Muscle layer of duodenum (tissue), 2 donors: Measurements from ENCODE around the gene TREX2.

Experiments used
- H3K27ac ChIP-seq: one replicate; pipeline ENCODE4 v1.7.0; 2013; ENCODE audit warnings: mild to moderate bottlenecking, low read length
- H3K27me3 ChIP-seq: one replicate; pipeline ENCODE4 v1.7.0; 2013; ENCODE audit warnings: low read depth, mild to moderate bottlenecking, control low read depth, low read length
- H3K36me3 ChIP-seq, 2 donors: one replicate each; pipeline ENCODE4 v1.7.0; 2013; ENCODE audit warnings: low read length in 2 of 2, control low read depth in 1 of 2, mild to moderate bottlenecking in 1 of 2; ENCODE audit not compliant: insufficient read depth in 2 of 2, control insufficient read depth in 1 of 2
- H3K4me1 ChIP-seq, 2 donors: one replicate each; pipeline ENCODE4 v1.7.0; 2013; ENCODE audit warnings: low read length in 2 of 2, mild to moderate bottlenecking in 2 of 2, control low read depth in 1 of 2, moderate library complexity in 1 of 2; ENCODE audit not compliant: insufficient read depth in 2 of 2, control insufficient read depth in 1 of 2
- H3K4me3 ChIP-seq, 2 donors: one replicate each; pipeline ENCODE4 v1.7.0; 2013; ENCODE audit warnings: low read length in 2 of 2, low read depth in 1 of 2, mild to moderate bottlenecking in 1 of 2
- H3K9me3 ChIP-seq, 2 donors: one replicate each; pipeline ENCODE4 v1.7.0; 2013; ENCODE audit warnings: low read length in 2 of 2, control low read depth in 1 of 2, mild to moderate bottlenecking in 1 of 2; ENCODE audit not compliant: control insufficient read depth in 1 of 2
- donor health status: healthy.

Gene TREX2

GRCh38 chrX:153445856-153446635 is at the start of gene TREX2:
Gene TREX2, minus strand, starts transcription at chrX:153446056. Its CDS starts 626 bp downstream, at chrX:153445430.
- peaks cover 0 to 3% of the 10 kb centered on the region in 2 donors for H3K36me3 ChIP-seq

GRCh38 chrX:153495362-153495751 is 49.5 kb upstream of the TREX2 start:
- Histone ChIP-seq H3K27me3 (no peaks in the 10 kb centered on the region), H3K27ac (no peak overlapping the region), H3K4me1 (no peaks in the 10 kb centered on the region), H3K4me3 (peak overlapping the region; percentile 21 to 43), H3K9me3 (no peaks in the 10 kb centered on the region), H3K36me3 (no peaks in the 10 kb centered on the region)

More at GRCh38 chrX:153445856-153446635, at the start of gene TREX2:
- no peaks in the 10 kb centered on the region for H3K27me3 ChIP-seq
- no peaks in the 10 kb centered on the region for H3K9me3 ChIP-seq
- H3K4me1 ChIP-seq, result no peaks in the 10 kb centered on the region
- no peak within 1 kb of the TSS for H3K27ac ChIP-seq
- H3K4me3 ChIP-seq, result no peak within 1 kb of the TSS

GRCh38 chrX:153494541-153495361 is 48.9 kb upstream of the TREX2 start, which contains the start of gene BGN:
Gene BGN, plus strand, starts transcription at chrX:153494980. Its CDS starts 9,652 bp downstream, at chrX:153504632.
- H3K4me3 ChIP-seq, result peak within 1 kb of the TSS; percentile 21 to 43
- H3K27ac ChIP-seq, result no peak within 1 kb of the TSS
- H3K4me1 ChIP-seq, result no peaks in the 10 kb centered on the region
- H3K27me3 ChIP-seq, result no peaks in the 10 kb centered on the region
- H3K9me3 ChIP-seq, result no peaks in the 10 kb centered on the region
- H3K36me3 ChIP-seq, result no peaks in the 10 kb centered on the region

GRCh38 chrX:153494061-153494460 is 48.2 kb upstream of the TREX2 start:
- Histone ChIP-seq H3K9me3 (no peaks in the 10 kb centered on the region), H3K4me1 (no peaks in the 10 kb centered on the region), H3K4me3 (no peak overlapping the region), H3K27me3 (no peaks in the 10 kb centered on the region), H3K36me3 (no peaks in the 10 kb centered on the region), H3K27ac (no peak overlapping the region)

- no peak overlapping the region for H3K4me3 ChIP-seq
- H3K27ac ChIP-seq, result no peak overlapping the region
- no peaks in the 10 kb centered on the region for H3K4me1 ChIP-seq
These were observed 47.2 kb upstream of the TREX2 start for GRCh38 chrX:153493085-153493484.

GRCh38 chrX:153492543-153492942 is 46.7 kb upstream of the TREX2 start:
- H3K36me3 ChIP-seq, result no peaks in the 10 kb centered on the region
- H3K4me3 ChIP-seq, result no peak overlapping the region
- no peak overlapping the region for H3K27ac ChIP-seq
- no peaks in the 10 kb centered on the region for H3K27me3 ChIP-seq
- no peaks in the 10 kb centered on the region for H3K9me3 ChIP-seq
- H3K4me1 ChIP-seq, result no peaks in the 10 kb centered on the region

More at GRCh38 chrX:153493085-153493484, 47.2 kb upstream of the TREX2 start:
- Histone ChIP-seq H3K36me3 (no peaks in the 10 kb centered on the region), H3K9me3 (no peaks in the 10 kb centered on the region), H3K27me3 (no peaks in the 10 kb centered on the region)

GRCh38 chrX:153491918-153492317 is 46.1 kb upstream of the TREX2 start:
- Histone ChIP-seq H3K27me3 (no peaks in the 10 kb centered on the region), H3K36me3 (no peaks in the 10 kb centered on the region), H3K4me1 (no peaks in the 10 kb centered on the region), H3K4me3 (no peak overlapping the region), H3K9me3 (no peaks in the 10 kb centered on the region), H3K27ac (no peak overlapping the region)

GRCh38 chrX:153491351-153491914 is 45.6 kb upstream of the TREX2 start:
- Histone ChIP-seq H3K9me3 (no peaks in the 10 kb centered on the region), H3K4me3 (no peak overlapping the region), H3K27me3 (no peaks in the 10 kb centered on the region), H3K27ac (no peak overlapping the region), H3K4me1 (no peaks in the 10 kb centered on the region), H3K36me3 (no peaks in the 10 kb centered on the region)

- no peaks in the 10 kb centered on the region for H3K9me3 ChIP-seq
- no peak overlapping the region for H3K27ac ChIP-seq
- H3K4me1 ChIP-seq, result no peaks in the 10 kb centered on the region
- H3K4me3 ChIP-seq, result no peak overlapping the region
- H3K36me3 ChIP-seq, result no peaks in the 10 kb centered on the region
- H3K27me3 ChIP-seq, result no peaks in the 10 kb centered on the region
These were observed 44.5 kb upstream of the TREX2 start for GRCh38 chrX:153490217-153490930.

GRCh38 chrX:153488231-153488914 is 42.5 kb upstream of the TREX2 start:
- no peak overlapping the region for H3K27ac ChIP-seq
- no peak overlapping the region for H3K4me3 ChIP-seq
- H3K9me3 ChIP-seq, result no peaks in the 10 kb centered on the region
- no peaks in the 10 kb centered on the region for H3K27me3 ChIP-seq
- H3K4me1 ChIP-seq, result no peaks in the 10 kb centered on the region
- no peaks in the 10 kb centered on the region for H3K36me3 ChIP-seq
